Dedifferentiated amniotic fluid mesenchymal stem cell (primary cell): Measurements from ENCODE around the gene MPND.
A peak's percentile ranks its signal among the peaks of the same experiment; 100 is the strongest.

Source experiments
- DNase-seq: peaks from one replicate; pipeline ENCODE4 v3.0.0-alpha.2; 2016; ENCODE audit errors: extremely low spot score

MPND gene

DNA sequence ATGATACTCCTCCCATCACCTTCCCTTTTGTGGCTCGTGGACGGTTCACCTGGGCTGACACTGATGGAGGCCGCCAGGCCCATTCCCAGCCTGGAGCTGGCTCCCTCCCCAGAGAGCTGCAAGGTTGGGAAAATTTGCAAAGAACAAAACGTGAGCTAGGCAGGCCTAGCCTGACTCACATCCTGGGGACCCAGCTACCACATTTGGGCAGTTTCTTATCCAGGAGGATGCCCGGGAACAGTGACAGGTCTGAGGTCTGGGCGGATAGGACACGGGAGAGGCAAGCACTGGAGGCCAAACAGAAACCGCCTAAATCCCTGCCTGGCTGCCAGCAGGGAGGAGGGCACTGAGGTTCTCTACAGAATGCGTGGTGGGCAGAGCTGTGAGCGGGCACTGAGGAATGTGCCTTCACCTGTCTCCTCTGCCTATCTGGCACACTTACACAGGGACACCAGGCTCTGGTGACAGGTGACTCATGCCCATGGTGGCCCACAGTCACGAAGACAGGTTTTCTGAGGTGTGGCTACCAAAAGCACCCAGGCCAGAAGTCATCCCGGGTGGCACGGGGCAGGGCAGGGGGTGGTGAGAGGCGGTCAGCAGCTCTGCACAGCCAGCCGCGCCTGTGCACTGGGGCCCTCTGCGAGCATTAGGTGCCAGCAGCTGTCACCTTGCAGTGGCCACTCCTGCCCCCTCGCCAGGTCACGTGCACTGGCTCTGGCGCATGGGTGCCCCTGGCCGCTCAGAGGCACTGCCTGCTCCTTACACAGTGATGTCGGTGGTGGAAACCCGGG lies 33.8 kb downstream of the MPND start:
- no peak for DNase-seq

DNA sequence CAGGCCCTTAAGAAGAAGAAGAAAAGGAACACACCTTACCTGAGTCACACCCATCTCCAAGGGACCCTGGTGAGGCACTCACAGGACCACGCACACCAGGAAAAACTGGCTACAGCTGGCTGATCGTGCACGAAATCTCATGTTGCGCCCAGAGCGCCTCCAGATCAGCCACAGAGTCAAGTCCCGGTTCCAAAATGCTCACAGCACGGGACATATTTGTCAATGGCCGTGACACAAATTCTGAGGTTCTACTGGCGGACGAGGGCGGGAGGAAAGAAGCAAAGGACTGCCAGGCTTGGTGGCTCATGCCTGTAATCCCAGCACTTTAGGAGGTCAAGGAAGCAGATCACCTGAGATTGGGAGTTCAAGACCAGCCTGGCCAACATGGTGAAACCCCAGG lies 35.5 kb downstream of the MPND start:
- no peak for DNase-seq

DNA sequence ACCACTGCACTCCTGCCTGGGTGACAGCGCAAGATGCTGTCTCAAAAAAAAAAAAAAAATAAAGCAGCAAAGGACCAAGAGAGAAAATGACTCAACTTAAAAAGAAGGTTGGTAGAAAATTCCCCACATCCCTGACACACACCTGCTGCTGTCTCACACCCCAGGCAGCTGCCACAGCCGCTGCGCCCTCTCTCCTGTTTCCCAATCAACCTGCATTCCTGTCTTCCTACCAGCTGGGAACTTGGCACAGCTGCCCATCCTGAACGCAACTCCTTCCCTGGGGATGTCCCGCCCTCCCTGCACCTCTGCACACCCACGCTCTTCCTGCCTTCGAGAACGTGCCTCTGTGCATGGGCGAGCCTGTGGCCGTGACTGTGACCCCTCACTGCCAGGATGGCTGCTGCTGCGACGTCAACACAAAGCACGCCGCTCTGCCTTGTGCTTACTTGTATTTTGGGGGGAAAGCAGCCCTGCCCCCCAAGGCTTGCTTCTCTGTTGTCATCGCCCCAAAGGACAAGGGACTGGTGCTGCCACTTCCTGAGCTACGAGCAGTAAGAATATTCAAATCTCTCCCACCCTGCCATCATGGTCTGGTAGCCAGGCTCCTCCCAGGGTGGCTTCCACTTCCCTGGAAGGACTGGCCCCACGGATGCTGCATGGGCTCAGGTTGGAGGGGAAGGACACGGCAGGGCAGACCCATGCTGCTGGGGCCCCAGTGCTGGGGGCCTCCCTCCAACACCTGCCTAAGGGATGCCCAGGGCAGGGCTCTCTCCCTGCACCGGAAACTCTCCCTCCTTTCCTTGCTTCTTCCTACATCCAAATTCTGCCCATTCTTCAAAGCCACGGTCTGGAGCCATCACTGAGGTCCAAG lies 36.3 kb downstream of the MPND start:
- no peak for DNase-seq

DNA sequence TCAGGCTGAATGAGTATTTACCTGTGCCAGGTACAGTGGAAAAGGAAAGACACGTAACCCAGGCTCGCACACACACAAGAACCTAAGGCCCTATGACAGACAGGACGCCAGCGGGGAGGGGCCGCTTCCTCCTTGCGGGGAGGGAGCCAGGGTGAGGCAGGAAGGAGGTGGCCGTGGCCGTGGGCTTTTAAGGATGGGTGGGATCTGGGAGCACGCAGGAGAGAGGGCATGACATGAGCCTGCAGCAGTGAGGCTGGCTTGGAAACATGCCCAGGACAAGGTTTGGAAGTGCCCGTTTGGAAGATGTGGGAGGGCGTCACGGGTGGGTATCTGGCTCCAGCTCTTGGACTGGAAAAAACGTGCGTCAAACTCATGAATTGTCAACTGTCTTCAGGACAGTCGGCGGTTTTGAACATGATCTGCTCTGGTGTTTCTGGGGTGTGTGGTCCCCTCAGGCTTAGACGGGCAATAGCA lies 36.9 kb downstream of the MPND start:
- no peak for DNase-seq

DNA sequence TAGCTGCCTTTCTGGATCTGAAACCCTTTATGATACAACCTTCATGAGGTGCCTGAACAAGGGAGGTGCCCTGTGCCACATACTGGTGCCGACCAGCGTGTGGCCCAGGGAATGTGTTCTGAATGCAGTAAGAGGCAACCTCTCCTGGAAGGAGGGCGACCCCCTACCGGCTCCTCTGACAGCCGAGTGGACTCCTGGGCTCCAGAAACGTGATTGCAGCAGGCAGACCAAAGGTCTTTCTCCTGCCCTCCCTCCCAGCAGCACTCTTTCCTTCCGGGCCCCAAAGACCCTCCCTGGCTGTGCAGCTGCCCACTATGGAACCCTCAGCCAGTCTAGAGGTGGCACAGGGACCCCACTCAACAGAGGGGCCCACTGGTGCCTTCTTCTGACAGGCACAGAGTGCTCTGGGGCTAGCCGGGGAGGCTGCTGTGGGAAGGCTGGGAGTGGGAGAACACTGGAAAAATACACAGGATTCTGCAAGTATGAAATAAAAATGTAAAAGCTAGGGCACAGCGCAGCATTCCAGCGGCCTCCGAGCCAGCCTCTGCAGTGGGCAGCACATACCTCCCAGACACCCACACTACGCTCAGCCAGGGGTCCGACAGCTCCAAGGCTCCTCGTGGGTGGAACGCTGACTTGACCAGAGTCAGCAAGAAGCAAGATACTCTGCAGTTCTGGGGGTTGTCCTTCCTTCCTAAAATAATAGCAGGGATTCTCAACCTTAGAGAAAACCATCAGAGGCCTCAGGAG lies 42.1 kb downstream of the MPND start:
- DNase-seq: no peak

DNA sequence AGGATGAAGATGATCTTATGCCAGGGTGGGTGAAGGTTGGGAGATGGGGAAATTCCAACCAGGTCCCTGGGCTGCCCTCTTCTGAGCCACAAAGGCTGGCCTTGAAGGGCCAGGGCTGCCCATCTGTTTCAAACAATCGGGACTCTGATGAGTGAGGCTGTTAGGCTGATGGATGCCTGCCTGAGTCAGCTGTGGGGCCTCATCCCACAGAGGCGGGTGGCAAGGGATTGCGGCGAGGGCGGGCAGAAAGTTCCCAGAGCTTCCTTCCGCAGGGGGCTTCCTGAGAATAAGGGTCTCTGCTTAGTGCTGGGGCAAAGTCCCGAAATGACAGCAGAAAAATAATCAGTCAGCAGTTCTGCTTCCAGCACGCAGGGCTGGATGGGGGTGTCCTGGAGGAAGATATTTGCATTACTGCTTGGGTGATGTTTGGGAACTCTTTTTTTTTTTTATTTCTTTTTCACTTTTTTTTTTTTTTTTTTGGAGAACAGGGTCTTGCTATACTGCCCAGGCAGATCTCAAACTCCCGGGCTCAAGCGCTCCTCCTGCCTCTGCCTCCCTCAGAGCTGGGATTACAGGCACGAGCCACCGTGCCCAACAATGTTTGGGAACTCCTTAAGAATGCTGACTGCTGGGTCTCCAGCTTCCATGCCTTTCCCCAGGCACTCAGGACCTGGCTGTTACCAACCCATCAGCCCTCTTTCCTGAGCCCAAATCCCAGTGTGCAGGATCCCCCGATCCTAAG lies 42.9 kb downstream of the MPND start:
- no peak for DNase-seq

DNA sequence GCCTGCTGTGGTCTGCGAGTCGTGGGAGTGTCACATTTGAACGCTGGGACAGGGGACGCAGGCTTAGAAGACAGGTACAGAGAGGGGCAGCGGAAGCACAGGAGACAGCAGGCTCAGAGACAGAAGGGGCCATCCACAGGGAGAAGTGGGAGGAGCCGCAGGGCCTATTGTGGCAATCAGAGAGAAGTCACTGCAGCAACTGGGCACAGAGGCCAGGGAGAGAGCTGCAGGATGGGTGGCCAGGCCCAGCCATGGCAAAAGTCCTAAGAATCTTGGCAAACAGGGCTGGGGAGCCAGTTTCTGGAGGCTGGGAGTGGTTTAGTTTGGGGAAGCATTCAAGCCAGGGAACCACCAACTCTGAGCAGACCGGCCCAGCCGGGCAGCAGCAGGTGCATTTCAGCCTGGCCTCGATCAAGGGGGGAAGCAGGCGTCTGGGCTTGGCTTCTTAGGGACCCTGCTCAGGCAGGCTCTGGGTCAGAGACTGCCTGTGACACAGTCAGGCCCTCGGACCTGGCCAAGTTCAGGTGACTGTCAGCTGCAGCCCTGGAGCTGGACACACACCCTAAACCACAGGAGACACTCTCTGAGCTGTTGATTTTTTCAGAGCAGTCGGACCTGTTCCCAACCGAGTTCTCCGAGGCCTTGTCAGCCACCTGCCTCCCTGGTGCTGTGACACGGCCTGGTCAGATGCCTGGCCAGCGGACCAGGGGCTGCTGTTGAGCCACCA lies 45.1 kb downstream of the MPND start:
- DNase-seq: no peak

DNA sequence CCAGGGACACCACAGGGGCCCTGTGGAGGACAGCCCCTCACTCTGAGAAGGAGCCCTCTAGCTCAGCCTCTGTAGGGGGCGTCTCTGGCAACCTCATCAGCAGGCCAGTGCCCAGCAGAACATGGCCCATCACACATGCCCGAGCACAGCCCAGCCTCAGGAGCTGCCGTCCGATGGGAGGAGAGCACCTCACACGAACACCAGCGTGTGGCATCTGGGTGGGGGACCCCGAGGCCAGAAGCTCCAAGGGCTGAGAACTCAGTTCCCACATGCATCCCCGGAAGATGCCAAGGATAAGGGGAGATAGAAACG lies 45.7 kb downstream of the MPND start:
- DNase-seq: no peak

DNA sequence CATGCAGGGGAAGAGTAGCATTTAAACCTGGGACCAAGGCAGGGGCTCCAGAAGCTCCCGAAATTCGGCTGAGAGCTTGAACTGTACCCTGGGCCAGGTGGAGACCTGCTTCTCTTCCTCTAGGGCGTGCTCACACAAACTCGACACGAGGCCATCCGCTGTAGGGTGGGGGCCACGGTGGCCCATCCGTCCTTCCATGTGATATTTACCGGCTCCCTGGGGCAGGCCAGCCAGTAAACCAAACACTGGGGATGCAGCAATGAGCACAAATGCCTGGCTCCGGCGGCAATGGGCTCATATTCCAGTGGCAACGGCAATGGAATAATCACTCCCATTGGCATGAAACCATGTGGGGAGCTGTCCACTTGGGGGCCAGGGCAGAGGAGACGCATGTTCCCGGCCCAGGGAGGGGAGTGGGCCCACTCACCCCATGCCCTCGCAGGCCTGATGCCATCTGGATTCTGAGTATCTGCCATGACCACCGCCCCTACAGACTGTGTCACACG lies 46.2 kb downstream of the MPND start:
- DNase-seq: no peak

DNA sequence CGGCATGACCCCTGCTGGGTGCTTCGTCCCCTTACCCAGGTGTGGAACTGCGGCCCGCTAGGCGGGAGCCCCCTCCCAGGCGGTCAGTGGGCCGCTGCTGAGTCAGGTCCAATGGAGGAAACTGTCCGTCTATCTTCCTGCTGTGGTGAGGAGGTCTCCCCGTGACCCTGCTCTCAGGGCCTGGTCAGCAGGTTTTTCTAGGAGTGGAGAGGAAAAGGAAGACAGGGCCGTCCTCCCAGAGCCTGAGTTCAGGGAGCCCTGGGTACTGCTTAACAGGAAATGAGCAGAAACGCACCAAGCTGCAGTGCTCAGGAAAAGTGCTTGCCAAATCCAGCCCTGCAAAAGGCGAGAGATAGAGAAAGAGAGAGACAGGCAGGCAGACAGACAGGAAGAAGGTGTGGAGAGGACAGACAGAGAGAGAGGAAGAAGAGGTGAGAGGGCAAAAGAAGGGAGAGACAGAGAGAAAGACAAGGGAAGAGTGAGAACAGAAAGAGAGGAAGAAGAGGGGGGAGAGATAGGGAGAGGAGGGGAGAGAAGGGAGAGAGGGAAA lies 46.7 kb downstream of the MPND start:
- DNase-seq: no peak

DNA sequence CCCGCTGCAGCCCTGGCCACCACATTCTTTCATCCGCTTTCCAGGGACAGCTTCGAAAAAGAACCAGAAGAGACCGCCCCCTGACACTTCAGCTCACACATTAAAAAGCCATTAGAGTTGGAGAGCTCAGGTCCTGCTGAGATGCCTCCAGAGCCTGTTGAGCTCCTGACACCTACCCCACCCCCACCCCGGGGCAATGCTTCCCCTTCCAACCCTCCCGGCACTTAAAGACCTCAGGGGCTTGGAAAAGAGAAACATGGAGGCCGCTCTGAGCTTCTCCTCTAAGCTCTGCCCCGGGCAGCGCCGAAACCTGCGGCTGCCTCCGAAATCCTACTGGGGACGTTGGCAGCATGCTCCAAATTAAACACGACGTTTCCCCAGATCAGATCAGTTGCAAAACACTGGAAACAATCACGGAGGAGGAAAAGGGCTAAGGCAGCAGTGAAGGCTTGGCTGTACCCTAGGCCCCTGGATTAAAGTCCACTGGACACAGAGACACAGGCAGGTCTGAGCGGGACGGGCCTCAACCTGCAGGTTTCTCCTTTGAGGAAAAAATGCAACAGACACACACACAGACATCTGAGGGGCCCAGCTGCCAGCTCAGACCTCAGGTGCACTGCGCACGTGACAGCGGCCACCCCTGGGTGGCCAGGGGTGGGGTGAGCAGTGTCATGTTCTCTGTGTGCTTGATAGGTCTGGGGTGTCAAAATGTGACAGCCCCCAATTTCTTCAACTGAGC lies 47.4 kb downstream of the MPND start:
- DNase-seq: no peak

DNA sequence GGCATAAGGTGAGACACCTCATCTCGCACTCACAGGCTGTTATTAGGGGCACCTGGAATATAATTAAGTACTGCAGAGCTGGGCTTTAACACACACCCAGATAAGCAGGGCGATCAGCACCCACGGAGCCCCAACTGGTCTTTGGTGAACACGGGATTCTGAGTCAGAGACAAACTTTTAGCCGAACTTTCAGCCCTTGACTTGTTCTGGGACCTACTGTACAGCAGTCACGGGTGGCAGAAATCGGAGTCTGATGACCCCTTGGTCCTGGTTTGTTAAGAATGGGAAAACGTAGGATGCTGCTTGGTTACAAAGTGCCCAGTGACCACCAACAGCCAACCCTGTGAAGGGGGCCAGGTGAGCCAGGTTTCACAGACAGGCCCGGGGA lies 47.9 kb downstream of the MPND start:
- no peak for DNase-seq

DNA sequence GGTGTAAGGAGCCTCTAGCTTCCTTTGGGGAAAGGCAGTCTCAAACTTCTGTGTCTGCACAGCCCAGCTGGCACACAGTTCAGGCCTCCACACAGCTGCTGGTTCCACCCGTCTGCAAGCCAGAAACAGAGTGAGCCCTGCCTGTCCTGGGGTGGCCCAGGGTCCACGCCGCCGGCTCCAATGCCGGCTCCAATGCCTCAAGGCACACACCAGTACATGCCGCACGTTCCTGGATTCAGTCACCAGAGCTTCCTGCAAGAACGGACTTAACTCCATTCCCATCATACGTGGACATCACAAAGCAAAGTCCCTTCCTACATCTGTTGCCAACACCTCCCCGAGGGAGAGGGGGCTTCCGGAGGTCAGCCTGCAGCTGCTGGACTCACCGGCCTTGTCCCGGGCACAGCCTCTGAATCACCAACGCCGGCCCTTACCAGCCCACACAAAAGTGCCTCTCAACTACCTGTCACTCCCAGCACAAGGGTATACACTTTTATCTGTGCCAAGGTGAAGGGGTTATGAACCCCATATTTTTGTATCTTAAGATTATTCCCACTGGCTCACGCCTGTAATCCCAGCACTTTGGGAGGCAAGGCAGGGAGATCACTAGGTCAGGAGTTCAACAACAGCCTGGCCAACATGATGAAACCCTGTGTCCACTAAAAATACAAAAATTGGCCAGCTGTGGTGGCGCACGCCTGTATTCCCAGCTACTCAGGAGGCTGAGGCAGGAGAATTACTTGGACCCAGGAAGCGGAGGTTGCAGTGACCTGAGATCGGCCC lies 48.5 kb downstream of the MPND start:
- peak; percentile 51 for DNase-seq

DNA sequence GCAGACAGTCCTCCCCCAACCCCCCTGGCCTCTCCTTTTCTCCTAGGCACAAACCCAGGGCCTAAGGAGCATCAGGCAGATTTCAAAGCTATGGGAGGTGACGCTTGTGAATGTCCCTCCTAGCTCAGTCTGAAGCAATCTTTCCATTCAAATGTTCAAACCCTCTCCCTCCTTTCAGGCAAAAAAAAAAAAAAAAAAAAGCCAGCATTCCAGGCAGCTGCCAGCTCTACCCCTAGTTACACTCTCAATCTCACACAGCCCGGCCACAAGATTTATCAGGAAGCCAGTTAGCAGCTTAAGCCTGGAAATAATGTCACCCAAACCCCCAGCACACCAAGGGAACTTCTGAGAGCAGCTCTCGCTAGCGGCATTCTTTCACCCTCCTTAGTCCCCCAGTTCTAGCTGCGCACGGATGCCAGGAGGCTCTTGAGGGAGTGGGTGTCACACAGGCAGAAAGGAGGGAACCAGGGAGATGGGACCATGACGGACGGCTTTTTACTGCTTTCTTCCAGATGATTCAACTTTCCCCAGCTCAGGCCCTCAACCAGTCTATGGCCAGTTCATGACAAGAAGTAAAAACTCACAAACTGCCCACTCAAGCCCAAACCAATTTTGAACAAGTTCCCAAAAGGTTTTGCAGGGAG lies 50.7 kb downstream of the MPND start:
- DNase-seq: no peak

DNA sequence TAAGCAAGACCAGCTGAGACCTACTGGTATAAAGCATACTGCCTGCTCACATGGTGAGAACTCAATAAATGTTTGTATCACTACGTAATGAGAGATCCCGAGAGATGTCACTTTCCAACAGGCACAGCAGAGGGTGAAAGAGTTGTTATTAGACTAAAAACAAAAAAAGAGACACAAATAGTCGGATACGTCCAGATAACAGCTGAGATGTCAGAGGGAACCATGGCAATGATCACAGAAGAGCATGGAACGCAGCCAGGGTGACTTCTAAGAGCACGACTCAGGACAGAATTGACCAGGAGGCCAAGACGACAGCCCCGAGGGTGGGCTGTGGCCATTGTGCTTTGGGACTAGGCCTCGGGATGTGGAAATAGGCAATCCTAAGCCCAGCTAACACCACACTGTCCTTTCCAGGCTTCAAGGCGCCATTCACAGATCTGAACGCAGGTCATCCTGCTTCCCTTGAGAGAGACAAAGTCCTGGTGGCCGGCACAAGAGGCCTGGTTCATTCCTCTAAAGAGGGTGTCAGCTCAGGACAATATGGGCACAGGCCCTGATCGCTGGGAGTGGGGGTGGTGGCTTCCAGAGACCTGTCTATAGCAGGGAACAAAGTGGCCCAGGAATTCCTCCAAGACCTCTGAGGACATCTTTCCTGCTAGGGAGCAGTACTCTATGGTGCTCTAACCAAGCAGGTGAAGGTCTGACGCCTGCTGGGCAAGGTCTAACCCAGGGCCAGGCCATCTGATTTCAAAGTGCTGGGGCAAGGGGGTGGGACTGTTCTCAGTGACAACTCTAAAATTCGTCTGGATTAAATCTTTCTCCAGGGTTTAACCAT lies 53.8 kb downstream of the MPND start:
- DNase-seq: no peak

DNA sequence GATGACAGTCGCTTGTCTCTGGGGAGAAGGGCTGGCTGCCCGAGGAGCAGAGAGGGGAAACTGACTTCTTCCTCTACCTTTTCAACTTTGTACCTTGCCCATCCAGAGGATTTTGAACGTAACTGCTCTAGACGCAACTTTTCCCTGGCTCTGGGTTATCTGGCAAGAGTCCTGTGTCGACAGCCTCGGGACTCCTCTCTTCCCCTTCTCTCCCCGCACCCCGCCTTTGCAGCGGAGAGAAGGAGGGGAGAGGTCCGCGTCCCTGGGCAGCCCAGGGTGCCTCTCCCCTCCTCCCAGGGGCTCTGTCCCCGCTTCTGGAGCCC lies 56.4 kb downstream of the MPND start:
- no peak for DNase-seq

DNA sequence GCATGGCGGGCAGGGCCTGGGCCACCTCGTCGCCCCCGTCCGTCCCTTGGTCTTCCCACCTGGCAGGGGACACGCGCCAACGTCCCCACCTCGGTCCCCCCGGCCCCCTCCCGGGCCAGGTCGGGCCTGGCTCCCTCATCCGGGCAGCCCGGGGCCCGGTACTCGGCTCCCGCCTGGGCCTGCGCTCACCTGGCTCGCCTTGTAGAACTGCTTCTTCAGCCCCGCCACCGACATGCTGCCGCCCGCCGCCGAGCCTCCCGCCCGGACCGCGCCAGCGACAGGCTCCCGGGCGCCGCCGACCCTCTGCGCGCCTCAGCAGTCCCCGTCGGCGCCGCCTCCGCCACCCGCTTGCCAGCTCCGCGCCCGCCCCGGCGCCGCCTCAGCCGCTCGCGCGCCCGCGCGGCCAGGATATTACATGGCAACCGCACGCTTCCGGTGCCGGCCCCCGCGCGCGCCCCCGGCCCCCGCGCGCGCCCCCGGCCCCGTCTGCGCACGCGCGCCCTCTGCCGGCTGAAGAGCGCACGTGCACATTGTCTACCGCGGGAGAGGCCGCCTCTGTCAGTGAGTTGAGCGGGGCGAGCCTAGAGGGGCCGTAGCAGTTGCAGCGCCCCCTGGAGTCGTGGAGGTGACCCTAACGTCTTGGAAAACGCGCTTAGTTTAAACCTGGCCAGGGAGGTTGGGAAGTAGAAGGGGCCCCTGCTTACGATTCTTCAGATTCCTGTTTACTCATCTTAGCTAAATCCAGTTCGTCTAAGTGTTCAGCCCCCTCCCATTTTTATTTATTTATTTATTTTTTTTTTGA lies 57.0 kb downstream of the MPND start, which contains the start of gene SH3GL1:
SH3GL1 (minus strand) TSS at position 413 of the 802 bp plus-strand sequence; CDS start at position 234, 179 bp downstream.
- peak; percentile 95 for DNase-seq
